BE2C (cell line): ENCODE data around the gene RFESD. TPM values are rescaled to one million over a fixed set of nuclear protein-coding genes. Genes with fewer than 3 reads are reported as not detected.

Experiments used
- DNase-seq: peaks from one replicate; pipeline ENCODE4 v3.0.0-alpha.2; 2020
- H3K27me3 ChIP-seq: fragments of 250-450 bp; sonication (Bioruptor Pico); 2 replicates; pipeline ENCODE4 v1.5.1; 2020; ENCODE audit warnings: mild to moderate bottlenecking
- H3K36me3 ChIP-seq: fragments of 250-450 bp; sonication (Bioruptor Pico); 2 replicates; pipeline ENCODE4 v1.5.1; 2020; ENCODE audit warnings: mild to moderate bottlenecking
- H3K4me1 ChIP-seq: fragments of 250-450 bp; sonication (Bioruptor Pico); 2 replicates; pipeline ENCODE4 v1.5.1; 2020
- H3K4me3 ChIP-seq: 2 replicates; pipeline ENCODE4 v1.5.1; 2011; ENCODE audit warnings: low read depth, low read length
- H3K9me3 ChIP-seq: fragments of 250-450 bp; sonication (Bioruptor Pico); 2 replicates; pipeline ENCODE4 v1.5.1; 2020
- CTCF ChIP-seq: IDR thresholded peaks from 2 replicates; pipeline ENCODE4 v1.5.1; 2012; ENCODE audit warnings: mild to moderate bottlenecking, low read depth, low read length
- polyA plus RNA-seq: library from polyadenylated mRNA; unstranded; fragments of >200 nt; gene quantifications from one replicate; pipeline ENCODE4 v1.2.1, GENCODE V29; 2012; ENCODE audit warnings: low read depth, missing spikeins; ENCODE audit not compliant: insufficient read length, insufficient read depth

RFESD gene
- polyA plus RNA-seq = 1.4 TPM

GRCh38 chr5:95646569-95647431 lies at the start of gene RFESD:
TSS of gene RFESD (plus strand) at chr5:95646777. CDS start at chr5:95652272, 5,495 bp downstream.
- Histone ChIP-seq H3K4me1 (peaks cover 2% of the 10 kb centered on the region; the same call in 1 of the 2 replicates), H3K9me3 (no peaks in the 10 kb centered on the region), H3K4me3 (peak within 1 kb of the TSS; percentile 69), H3K36me3 (no peaks in the 10 kb centered on the region), H3K27me3 (no peaks in the 10 kb centered on the region)
- TF ChIP-seq CTCF = peak; percentile 7
- DNase-seq = peak; percentile 99

- no peak for DNase-seq
- no peak overlapping the region for H3K4me3 ChIP-seq
- H3K27me3 ChIP-seq = no peaks in the 10 kb centered on the region
- no peak for TF ChIP-seq CTCF
- no peaks in the 10 kb centered on the region for H3K9me3 ChIP-seq
- no peaks in the 10 kb centered on the region for H3K4me1 ChIP-seq
- H3K36me3 ChIP-seq = peaks cover 4% of the 10 kb centered on the region; the same call in 1 of the 2 replicates
Observed at GRCh38 chr5:95599252-95599651, 47.3 kb upstream of the RFESD start.

GRCh38 chr5:95600557-95600956 lies 46.0 kb upstream of the RFESD start:
- no peak overlapping the region for H3K4me3 ChIP-seq

GRCh38 chr5:95605786-95606185 lies 40.8 kb upstream of the RFESD start:
- Histone ChIP-seq H3K36me3 (peaks cover 4% of the 10 kb centered on the region; the same call in 1 of the 2 replicates), H3K9me3 (no peaks in the 10 kb centered on the region), H3K4me1 (no peaks in the 10 kb centered on the region), H3K27me3 (no peaks in the 10 kb centered on the region), H3K4me3 (no peak overlapping the region)
- DNase-seq = no peak
- no peak for TF ChIP-seq CTCF

More at GRCh38 chr5:95600557-95600956, 46.0 kb upstream of the RFESD start:
- Histone ChIP-seq H3K36me3 (peaks cover 4% of the 10 kb centered on the region; the same call in 1 of the 2 replicates), H3K9me3 (no peaks in the 10 kb centered on the region), H3K27me3 (no peaks in the 10 kb centered on the region), H3K4me1 (no peaks in the 10 kb centered on the region)
- no peak for DNase-seq
- no peak for TF ChIP-seq CTCF

GRCh38 chr5:95606419-95606818 lies 40.2 kb upstream of the RFESD start:
- TF ChIP-seq CTCF = no peak
- H3K36me3 ChIP-seq = no peaks in the 10 kb centered on the region
- H3K9me3 ChIP-seq = no peaks in the 10 kb centered on the region
- no peaks in the 10 kb centered on the region for H3K27me3 ChIP-seq
- DNase-seq = no peak
- no peaks in the 10 kb centered on the region for H3K4me1 ChIP-seq
- H3K4me3 ChIP-seq = no peak overlapping the region

GRCh38 chr5:95609711-95610110 lies 36.9 kb upstream of the RFESD start:
- DNase-seq = no peak
- no peak for TF ChIP-seq CTCF

More at GRCh38 chr5:95609711-95610110, 36.9 kb upstream of the RFESD start:
- Histone ChIP-seq H3K27me3 (no peaks in the 10 kb centered on the region), H3K4me1 (no peaks in the 10 kb centered on the region), H3K36me3 (no peaks in the 10 kb centered on the region), H3K9me3 (no peaks in the 10 kb centered on the region), H3K4me3 (no peak overlapping the region)
